Mucosa of gallbladder (tissue), 1 donor: ENCODE results near the gene RABGGTA. TPM values are rescaled to one million over a fixed set of nuclear protein-coding genes. Genes with fewer than 3 reads are reported as not detected.

Experiments used
- DNase-seq: peaks from one replicate; pipeline ENCODE4 v3.0.0-alpha.2; 2020; ENCODE audit warnings: low spot score
- total RNA-seq: library from RNA; stranded (reverse); gene quantifications from one replicate; pipeline ENCODE4 v1.2.1, GENCODE V29; 2021
- donor health status: DM: no; HTN: no; CAD: no.

RABGGTA gene
- total RNA-seq, 1 donor from 2014 or later: 36.0 TPM

DNA sequence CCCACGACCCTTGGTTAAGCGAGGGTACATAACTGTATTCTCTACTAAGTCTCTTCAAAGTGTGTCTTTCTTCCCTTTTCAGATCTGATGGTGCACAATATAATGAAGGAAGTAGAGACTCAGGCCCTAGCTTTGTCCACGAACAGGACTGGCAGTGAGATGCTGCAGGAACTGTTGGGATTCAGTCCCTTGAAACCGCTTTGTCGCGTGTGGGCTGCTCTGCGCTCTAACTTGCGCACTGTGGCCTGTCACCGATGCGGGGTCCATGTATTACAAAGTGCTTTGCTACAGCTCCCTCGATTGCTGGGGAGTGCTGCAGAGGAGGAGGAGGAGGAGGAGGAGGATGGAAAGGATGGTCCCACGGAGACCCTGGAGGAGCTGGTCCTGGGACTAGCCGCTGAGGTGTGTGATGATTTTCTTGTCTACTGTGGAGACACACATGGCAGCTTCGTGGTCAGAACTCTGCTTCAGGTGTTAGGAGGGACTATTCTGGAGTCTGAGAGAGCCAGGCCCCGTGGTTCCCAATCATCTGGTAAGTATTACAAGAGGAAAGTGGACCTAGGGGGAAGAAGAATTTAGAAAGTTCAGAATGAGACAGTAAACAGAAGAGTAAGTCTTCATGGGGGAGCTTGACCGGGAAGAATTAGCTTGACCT is 29.1 kb upstream of the RABGGTA start:
- no peak for DNase-seq

DNA sequence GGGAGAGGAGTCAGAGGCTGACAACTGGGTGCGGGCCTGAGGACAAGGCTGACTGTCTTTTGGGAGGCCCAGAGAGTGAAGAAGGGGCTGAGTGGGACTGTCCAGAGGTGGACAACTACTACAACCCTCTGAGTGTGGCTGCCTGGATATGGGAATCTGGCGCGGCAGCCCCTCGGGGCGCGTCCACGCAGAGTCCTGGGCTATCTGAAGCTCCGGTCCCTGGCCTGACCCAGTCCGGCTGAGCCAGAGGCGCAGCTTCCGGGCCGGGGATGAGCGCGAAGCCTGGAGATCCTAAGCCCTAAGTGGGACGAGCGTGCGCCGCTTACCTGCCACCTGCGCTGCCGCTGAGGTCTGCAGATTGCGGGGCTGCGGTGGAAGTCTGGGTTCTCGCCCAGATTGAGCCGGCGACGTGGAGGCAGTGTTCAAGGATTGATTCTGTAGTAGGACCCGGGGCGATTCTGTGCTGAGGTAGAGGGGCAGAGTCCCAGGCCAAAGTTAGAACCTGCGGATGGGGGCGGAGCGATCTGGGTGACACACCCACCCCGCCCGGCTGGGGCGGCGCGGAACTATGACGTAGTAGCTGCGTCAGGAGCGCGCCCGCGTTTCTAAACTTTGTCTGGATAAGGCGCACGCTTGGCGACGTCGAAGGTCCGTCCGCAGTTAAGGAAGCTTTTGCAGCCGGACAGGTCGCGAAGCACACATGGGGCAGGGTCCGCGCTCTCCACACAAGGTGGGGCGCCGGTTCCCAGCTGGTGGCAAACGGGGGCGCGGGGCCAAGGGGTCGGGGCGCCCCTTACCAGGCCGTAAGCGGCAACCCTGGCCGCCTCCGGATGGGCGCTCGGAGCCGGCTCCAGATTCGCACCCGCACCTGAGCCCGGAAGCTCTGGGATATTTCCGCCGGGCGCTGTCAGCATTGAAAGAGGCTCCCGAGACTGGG is 28.1 kb upstream of the RABGGTA start, which contains the start of the genes DHRS1 and NOP9:
TSS of gene DHRS1 (minus strand) at position 526 of the 937 bp plus-strand sequence. CDS start 674 bp downstream, outside the sequence.
TSS of gene NOP9 (plus strand) at position 596 of the 937 bp plus-strand sequence. CDS start at position 701, 105 bp downstream.
- DNase-seq: peak; percentile 93

GRCh38 chr14:24298892-24299254 is 27.5 kb upstream of the RABGGTA start:
- DNase-seq: no peak

- DNase-seq: no peak
Measured at GRCh38 chr14:24297190-24297964, 26.0 kb upstream of the RABGGTA start.

- DNase-seq: peak; percentile 68
Measured at GRCh38 chr14:24296341-24297157, 25.2 kb upstream of the RABGGTA start.

- no peak for DNase-seq
Measured at GRCh38 chr14:24293525-24293924, 22.1 kb upstream of the RABGGTA start.

DNA sequence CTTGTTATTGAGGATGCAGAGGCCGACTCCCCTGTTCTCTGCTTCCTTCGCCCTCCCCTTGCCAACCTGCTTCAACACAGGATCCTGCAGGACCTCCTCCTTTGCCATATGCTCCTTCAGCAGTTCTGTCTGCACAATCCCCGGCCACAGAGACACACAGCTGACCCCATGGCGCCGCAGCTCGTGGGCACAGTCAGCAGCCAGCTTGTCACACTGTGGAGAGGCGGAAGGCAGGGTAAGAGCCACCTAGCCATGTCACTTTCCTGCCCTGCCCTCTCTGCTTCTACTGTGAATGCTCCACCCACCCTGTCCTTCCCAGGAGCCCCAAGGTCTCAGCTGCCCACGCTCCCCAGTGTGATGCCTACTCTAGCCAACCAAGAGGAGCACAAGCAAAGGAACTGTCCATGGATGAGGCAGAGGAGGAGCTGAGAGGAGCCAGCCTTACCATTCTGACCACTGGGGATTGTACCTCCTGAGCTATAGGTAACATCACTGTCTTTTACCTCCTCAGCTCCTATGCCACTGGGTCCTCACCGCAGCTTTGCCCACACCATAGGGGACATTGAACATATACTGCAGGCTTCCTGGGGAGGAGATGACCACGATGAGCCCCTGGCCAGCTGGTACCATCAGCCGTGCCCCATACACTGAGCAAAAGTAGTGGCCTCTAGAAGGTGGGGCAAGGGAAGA is 20.9 kb upstream of the RABGGTA start:
- no peak for DNase-seq

GRCh38 chr14:24291446-24292117 is 20.2 kb upstream of the RABGGTA start:
- no peak for DNase-seq

DNA sequence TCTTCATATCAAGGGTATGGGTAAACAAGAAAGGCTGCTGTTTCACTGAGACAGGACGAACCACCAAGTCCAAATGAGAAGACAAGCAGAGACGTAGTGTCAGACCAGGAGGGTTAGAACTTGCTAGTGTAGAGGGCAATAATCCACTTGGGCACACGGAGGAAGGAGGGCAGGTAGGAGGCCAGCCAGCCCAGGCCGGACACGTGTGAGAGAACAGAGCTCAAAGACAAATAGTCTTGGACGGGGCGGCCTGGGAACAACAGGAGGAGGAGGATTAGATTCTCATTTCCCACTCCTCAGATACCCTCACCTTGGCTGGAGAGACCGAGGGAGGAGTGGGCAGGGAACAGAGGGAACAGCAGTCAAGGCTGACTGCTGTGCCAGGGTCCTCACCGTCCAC is 19.3 kb upstream of the RABGGTA start:
- DNase-seq: no peak

GRCh38 chr14:24289649-24290280 is 18.4 kb upstream of the RABGGTA start:
- no peak for DNase-seq

DNA sequence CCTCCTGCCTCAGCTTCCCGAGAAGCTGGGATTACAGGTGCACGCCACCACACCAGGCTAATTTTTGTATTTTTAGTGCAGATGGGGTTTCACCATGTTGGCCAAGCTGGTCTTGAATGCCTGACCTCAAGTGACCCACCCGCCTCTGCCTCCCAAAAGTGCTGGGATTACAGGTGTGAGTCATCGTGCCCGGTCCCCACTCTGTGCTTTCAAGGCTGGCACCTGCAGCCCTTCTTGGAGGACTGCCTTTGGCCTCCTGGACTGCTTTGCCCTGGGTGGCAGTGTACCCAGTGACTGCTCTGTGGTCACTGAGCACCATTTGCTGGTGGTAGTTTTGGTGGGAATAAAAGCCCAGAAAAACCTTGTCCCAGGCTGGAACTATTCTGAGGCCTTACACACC is 15.6 kb upstream of the RABGGTA start:
- DNase-seq: no peak

- DNase-seq: no peak
Measured at GRCh38 chr14:24285351-24285750, 14.0 kb upstream of the RABGGTA start.

DNA sequence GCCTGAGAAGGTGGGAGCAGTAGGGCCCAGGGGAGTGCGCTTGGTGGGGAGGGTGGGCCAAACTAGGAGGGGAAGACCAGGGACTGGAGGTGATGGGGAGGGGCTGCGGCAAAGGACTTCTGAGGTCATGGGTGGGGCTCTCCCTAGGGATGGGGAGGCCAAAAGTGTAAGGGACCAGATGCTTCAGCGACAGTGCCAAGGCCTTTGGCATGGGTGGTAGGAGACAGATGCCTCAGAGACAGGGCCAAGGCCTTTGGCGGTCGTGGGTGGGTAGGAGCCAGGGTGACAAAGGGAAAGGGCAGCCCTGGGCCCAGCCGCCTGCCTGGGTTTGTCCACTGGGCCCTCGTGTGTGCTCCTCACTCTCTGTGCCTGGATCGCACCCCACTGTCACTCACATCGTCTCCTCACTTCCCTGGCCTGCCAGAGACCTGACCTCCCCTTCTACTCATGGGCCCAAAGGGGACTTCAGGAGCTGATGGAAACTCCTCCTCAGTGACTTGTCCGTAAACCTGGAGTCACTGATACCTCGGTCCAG is 13.2 kb upstream of the RABGGTA start:
- DNase-seq: no peak

GRCh38 chr14:24283796-24284460 is 12.5 kb upstream of the RABGGTA start:
- no peak for DNase-seq

- no peak for DNase-seq
Measured at GRCh38 chr14:24282736-24283135, 11.3 kb upstream of the RABGGTA start.

GRCh38 chr14:24281636-24282035 is 10.2 kb upstream of the RABGGTA start:
- DNase-seq: no peak

- DNase-seq: no peak
Measured at GRCh38 chr14:24280797-24281460, 9.5 kb upstream of the RABGGTA start.
